GOT3 (cell line): Measurements from ENCODE around the gene POLR2E.

ENCODE experiments used
- DNase-seq: peaks from one replicate; lab custom pipeline; 2025; ENCODE audit warnings: mixed read lengths; lab: John Stamatoyannopoulos, UW

Gene POLR2E

GRCh38 chr19:1094655-1094977 lies 559 bp downstream of the POLR2E start:
- DNase-seq = no peak

DNA sequence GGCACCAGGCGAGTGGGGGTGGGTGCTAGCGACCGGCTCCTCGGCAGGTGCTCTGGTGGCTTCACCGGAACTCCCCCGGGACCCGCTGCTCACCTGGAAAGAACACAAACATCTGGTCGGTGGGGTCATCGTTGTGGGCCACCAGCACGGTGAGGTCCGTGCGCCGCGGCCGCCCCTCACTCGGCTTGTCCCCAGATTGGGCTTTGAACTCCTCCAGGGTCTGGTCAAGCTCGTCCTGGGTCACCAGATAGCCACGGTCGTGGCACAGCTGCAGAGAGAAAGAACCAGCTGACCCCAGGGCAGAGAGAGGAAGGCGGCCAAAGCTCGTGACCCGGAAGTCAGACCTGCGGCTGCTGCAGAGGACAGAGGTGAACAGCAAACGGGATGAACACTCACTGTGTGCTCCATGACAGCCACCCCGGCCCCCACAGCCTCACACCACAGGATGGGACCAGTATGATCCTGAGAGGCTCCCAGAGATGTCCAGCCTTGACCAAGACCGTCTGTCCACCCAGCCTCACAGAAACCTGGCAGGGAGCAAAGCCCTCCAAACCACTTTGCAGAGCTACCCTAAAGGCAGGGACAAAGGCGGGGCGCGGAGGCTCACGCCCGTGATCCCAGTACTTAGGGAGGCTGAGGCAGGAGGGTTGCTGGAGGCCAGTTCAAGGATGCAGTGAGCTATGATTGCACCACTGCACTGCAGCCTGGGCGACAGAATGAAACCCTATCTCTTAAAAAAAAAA lies 1.2 kb downstream of the POLR2E start:
- no peak for DNase-seq

DNA sequence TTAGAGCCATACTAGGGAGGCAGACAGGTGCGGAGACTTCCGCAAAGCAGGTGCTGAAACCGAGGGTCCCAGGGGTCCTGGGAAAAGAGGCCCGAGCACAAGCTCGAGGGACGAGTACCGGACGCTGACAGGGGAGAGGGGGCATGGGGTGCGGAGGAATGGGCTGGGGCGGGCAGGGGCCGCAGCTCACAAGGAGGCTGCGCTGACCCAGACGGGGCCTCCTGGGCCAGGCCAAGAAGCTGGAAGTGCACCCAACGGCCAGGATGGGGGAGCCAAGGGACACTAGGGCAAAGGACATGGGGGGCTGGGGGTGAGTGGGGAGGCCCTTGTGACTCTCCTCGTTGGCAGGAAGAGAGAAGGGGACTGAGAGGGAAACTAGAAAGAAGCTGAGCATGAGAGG lies 1.8 kb downstream of the POLR2E start:
- DNase-seq = no peak

DNA sequence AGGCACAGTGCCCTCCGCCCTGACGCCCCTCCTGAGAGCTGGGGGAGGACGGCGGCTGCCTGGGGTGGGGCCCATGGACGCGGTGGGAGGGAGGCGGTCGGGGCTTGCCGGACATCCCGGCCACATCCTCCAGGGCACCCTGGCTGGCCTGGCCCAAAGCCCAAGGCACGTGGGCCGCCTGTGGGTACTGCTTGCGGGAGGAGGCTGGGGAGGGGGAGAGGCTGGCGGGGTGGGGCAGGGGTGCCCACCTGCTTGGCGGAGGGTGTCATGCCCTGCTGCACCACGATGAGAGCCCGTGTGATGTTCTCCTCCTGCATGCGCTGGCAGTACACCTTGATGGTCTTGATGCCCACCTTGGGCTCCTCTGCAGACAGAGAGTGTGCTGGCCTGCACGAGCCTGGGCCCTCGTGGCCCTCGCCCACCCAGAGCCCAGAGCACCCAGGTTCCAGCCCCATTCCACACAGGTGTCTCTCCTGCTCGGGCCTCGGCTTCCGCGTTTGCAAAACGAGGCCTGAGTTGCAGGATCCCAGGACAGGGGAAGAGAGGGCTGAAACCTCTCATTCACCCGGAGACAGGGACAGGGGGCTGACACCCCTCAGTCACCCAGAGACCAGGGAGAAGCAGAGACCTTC lies 3.5 kb downstream of the POLR2E start:
- no peak for DNase-seq

DNA sequence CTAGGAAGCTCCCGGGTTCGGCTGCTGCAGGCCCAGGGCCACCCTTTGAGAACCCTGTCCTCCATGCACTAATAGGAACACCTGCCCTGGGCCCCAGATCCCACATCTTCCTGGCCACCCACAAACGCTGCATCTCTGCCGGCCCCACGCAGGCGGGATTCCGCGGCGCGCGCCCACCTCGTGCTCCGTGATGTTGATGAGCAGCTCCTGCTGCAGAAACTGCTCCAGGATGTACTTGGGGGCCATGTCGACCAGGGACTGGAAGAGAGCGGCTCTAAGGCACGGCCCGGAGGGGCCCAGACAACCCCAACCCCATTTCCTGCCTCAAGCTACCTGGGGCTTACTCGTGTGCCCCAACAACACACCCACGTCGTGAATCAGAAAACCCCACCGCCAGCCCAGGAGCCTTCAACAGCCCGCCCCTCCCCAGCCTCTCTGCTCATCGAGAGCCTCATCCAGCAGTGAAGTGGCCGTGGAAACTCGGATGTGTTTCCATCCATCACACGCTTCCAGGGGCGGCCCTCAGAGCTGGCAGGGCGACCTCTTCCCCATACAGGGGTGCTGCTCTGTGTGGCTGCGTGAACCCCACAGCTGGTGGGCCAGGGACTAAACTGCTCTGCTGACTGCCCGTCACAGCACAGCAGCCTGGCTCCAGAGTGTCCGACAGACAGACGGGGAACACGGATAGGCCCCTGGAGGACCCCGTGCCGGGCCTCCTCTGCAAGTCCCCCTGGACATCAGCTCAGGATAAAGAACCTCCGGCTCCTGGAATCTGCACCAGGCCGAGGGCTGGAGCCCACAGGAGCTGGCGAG lies 4.2 kb downstream of the POLR2E start:
- no peak for DNase-seq

DNA sequence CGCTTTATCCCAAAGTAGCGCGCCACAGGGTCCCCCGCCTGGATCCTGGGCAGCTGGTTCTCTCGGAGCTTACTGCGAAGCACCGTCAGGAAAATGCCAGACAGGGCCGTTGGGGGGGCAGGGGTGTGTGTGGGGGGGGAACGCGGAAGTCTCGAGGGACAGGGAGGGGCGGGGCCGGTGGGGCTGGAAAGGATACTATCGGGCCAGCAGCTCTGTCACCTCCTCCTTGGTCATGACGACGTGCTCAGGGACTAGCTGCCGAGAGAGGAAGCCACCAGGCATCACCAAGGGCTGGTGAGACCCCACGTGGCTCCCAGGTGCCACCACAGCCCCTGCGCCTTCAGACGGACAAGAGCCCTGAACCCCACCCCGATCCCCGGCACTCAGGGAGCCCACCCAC lies 5.3 kb downstream of the POLR2E start:
- DNase-seq = no peak

DNA sequence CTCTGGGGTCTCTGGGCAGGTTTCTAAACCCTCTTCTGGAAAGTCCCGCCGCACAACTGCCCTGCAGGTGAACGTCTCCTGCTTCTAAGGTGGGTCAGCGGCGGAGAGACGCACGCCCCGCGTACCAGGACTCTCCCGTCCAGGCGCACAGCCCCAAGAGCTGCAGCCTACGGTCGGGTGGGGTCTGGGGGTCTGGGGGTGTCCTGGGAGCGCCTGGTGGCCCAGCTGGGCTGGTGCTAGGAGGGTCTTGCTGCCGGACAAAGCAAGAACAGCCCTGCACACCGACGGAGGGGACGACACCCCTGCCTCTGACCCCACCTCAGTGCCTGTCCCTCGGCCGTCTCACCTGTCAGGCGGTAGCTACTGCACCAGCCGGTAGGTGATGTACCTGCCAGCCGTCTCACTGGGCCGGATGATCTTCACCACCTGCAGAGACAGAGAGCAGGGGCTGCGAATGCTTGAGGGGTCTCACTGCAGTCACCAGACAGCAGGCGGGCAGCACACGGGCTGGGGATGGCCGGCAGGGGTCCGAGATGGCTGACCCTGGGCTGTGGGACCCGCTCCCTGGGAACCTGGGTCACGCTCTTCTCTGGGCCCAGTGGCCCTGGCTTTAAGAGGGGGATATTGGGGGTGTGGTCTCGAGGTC lies 5.9 kb downstream of the POLR2E start:
- DNase-seq = no peak

DNA sequence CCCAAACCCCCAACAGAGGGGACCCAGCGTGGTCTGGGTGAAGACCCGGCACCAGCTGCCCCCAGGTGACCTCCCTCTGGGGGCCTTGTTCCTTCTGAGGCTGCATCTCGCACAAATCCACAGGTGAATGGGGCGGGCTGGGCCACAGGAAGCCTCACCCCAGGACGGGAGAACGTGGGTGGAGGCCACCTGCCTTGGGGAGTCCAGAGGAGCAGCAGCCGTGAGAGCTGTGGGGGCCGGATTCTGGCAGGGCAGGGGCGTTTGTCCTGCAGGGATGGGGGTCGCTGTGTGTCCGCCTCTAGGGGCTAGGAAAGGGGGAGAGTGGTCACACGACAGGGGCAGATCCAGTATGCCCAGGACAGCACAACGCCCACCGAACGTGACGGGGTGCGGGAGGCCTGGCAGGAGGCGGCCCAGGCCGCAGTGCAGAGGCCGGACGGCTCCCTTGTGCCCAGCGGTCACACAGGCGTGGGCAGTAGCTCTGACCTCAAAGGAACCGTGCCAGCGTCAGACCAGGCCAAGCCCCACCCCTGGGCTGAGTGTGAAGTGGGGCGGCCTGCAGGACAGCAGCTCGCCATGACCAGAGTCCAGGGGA lies 6.7 kb downstream of the POLR2E start:
- DNase-seq = no peak

GRCh38 chr19:1087813-1088415 lies 7.3 kb downstream of the POLR2E start:
- DNase-seq = no peak

GRCh38 chr19:1086613-1087012 lies 8.6 kb downstream of the POLR2E start:
- no peak for DNase-seq

DNA sequence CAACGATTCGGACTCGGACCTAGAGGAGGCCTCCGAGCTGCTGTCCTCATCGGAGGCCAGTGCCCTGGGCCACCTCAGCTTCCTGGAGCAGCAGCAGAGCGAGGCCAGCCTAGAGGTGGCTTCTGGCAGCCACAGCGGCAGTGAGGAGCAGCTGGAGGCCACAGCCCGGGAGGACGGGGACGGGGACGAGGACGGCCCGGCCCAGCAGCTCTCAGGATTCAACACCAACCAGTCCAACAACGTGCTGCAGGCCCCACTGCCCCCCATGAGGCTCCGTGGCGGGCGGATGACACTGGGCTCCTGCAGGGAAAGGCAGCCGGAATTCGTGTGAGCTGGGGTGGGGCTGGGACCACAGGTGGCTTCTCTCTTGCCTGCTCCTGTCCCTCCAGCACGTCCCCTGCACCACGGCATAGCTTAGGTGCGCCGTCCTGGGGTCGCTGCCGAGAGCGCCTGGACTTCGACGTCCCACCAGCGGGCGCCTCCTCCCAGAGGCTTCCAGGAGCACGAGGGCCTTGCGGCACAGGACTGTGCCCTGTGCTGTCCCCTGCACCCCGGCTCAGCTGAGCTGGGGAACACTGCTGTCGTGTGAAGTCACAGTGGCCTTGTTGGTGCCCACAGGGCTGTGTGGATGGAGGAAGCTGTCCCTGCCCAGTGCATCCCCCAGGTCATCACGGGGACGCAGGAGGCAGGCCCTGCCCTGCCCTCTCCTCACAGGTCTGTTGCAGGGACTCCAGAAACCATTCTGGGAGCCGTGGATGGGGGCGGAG lies 9.3 kb downstream of the POLR2E start:
- no peak for DNase-seq

DNA sequence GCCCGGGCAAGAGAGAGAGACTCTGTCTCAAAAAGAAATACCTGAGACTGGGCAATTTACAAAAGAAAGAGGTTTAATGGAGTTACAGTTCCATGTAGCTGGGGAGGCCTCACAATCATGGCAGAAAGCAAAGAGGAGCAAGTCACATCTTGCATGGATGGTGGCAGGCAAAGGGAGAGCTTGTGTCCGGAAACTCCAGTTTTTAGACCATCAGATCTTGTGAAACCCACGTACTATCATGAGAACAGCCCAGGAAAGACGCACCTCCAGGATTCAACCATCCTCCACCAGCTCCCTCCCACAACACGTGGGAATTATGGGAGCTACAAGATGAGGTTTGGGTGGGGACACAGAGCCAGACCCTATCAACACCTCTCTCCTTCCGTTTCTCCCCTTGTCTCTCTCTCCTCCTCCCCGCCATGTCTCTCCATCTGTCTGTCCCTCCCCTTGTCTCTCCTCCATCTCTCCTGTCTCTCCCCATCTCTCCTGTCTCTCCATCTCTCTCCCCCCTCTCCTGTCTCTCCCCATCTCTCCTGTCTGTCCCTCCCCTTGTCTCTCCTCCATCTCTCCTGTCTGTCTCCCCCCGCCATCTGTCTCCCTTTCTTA lies 10.0 kb downstream of the POLR2E start:
- DNase-seq = no peak

- no peak for DNase-seq
These were observed 10.9 kb downstream of the POLR2E start for GRCh38 chr19:1084024-1084868.

GRCh38 chr19:1082928-1083816 lies 12.0 kb downstream of the POLR2E start:
- no peak for DNase-seq

GRCh38 chr19:1082165-1082927 lies 12.8 kb downstream of the POLR2E start:
- no peak for DNase-seq

GRCh38 chr19:1081301-1082164 lies 13.6 kb downstream of the POLR2E start:
- DNase-seq = no peak
